Esophagus squamous epithelium (tissue), 4 donors: ENCODE measurements around the gene COPS9.

Source experiments
- POLR2A ChIP-seq, 4 donors: fragments of 450-650 bp; IDR thresholded peaks; one replicate each; pipeline ENCODE4 v1.6.1; 2017; ENCODE audit warnings: antibody characterized with exemption in 4 of 4, mild to moderate bottlenecking in 4 of 4, moderate library complexity in 3 of 4
- TF ChIP-seq, protein P1 (sequence below), 6 experiments: fragments of 450-650 bp in 4 of 6; fragments of 200-600 bp in 2 of 6; sonication (generic) in 2 of 6; IDR thresholded peaks; one replicate each; pipeline ENCODE4 v1.5.1; 2016 to 2019; ENCODE audit warnings: antibody characterized with exemption in 6 of 6, mild to moderate bottlenecking in 4 of 6, moderate library complexity in 4 of 6

DNA sequence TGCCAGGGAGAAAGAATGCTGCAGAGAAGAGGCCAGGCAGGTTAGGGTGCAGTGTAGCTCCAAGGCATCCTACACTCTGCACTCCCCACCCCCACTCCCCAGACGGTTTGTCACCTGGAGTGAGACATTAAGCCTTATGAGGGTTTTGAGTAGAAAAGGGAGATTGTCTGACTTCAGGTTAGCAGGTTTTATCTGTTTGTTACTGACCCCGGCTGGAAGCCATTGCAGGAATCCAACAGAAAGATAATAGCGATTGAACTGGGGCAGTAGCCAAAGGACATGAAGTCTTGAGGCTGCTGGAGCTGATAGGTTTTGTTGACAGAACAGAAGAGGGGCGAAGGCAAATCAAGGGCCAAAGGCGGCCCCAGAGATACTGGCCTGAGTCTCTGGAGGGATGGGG lies 46.8 kb downstream of the COPS9 start:
- TF ChIP-seq POLR2A (IDR thresholded peaks at IDR 0.05), result no peak
- TF ChIP-seq, protein P1, sequence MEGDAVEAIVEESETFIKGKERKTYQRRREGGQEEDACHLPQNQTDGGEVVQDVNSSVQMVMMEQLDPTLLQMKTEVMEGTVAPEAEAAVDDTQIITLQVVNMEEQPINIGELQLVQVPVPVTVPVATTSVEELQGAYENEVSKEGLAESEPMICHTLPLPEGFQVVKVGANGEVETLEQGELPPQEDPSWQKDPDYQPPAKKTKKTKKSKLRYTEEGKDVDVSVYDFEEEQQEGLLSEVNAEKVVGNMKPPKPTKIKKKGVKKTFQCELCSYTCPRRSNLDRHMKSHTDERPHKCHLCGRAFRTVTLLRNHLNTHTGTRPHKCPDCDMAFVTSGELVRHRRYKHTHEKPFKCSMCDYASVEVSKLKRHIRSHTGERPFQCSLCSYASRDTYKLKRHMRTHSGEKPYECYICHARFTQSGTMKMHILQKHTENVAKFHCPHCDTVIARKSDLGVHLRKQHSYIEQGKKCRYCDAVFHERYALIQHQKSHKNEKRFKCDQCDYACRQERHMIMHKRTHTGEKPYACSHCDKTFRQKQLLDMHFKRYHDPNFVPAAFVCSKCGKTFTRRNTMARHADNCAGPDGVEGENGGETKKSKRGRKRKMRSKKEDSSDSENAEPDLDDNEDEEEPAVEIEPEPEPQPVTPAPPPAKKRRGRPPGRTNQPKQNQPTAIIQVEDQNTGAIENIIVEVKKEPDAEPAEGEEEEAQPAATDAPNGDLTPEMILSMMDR (IDR thresholded peaks at IDR 0.05), result no peak
